ENCODE results near the gene ESPNL.
A peak's percentile ranks its signal among the peaks of the same experiment; 100 is the strongest.
"Not testable (repeated sequence)": the region's sequence is repeated elsewhere in the genome, so short reads cannot be mapped to it uniquely, and the experiment has no call there.

The ESPNL gene, protein sequence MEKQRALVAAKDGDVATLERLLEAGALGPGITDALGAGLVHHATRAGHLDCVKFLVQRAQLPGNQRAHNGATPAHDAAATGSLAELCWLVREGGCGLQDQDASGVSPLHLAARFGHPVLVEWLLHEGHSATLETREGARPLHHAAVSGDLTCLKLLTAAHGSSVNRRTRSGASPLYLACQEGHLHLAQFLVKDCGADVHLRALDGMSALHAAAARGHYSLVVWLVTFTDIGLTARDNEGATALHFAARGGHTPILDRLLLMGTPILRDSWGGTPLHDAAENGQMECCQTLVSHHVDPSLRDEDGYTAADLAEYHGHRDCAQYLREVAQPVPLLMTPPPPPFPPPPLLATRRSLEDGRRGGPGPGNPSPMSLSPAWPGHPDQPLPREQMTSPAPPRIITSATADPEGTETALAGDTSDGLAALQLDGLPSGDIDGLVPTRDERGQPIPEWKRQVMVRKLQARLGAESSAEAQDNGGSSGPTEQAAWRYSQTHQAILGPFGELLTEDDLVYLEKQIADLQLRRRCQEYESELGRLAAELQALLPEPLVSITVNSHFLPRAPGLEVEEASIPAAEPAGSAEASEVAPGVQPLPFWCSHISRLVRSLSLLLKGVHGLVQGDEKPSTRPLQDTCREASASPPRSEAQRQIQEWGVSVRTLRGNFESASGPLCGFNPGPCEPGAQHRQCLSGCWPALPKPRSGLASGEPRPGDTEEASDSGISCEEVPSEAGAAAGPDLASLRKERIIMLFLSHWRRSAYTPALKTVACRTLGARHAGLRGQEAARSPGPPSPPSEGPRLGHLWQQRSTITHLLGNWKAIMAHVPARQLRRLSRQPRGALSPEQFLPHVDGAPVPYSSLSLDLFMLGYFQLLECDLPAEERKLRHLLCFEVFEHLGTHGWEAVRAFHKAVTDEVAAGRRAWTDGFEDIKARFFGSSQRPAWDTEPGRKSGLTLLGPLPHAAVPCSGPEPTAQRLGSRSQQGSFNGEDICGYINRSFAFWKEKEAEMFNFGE

DNA sequence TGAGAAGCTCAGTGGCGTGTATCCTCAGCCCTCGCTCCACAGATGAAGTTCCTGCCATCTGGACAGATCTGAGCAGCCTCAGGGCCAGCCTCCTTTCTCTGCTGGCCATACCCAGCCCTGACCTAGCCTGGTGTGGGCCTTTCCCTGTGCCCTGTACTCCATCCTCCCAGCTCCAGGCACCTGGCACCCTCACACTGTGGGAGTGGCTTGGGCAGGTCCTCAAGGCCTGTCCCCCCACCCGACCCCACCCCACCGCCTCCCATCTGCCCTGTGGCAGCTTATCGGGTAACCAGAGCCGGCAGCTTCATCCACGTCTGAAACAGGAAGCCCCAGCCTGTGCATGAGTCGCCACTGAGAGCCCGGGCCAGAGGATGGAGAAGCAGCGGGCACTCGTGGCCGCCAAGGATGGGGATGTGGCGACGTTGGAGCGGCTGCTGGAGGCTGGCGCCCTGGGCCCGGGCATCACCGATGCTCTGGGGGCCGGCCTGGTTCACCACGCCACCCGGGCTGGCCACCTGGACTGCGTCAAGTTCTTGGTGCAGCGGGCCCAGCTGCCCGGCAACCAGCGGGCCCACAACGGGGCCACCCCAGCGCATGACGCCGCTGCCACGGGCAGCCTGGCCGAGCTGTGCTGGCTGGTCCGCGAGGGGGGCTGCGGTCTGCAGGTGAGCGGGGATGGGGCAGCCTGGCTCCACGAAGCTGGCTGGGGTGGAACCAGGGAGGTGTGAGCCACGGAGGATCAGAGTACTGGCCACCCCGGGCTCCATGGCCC is at the start of gene ESPNL:
Gene ESPNL (plus strand): TSS at position 292 of the 772 bp plus-strand sequence. CDS start 80 bp downstream, at position 372.
- no peak for DNase-seq (ENCODE audit: insufficient read length, low spot score)
- no peak for FAIRE-seq

DNA sequence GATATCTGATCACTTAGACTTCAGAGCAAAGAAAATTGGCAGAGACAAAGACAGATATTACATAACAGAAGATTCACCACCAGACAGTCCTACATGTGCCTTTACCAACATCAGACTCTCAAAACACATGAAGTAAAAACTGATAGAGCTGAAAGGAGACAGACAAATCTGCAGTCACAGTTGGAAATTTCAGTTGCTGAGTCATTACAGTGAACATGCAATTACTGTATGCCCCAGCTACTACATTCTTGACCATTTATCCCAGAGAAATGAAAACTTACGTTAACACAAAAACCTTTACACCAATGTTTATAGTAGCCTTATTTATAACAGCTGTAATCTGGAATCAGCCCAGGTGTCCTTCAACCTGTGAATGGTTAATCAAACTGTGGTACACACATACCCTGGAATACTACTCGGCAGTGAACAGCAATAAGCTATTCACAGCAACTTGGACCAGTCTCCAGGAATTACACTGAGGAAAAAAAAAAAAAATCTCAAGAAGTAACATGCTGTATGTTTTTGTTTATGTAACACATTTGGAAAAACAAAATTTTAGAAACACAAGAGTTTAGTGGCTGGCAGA is 46.9 kb upstream of the ESPNL start:
- no peak for FAIRE-seq

DNA sequence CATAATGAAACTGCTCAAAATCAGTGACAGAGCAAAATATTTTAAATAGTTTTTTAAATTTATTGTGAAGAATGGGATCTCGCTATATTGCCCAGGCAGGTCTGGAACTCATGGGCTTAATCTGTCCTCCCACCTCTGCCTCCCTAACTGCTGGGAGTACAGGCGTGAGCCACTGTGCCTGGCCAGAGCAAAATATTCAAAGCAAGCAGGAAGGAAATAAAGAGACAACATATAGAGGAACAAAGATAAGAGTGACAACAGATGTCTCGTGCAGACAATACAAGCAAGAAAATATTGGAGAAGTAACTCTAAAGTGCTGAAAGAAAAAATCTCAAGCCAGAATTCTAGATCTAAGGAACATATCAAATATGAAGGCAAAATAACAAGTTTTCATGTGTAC is 44.3 kb upstream of the ESPNL start:
- DNase-seq (ENCODE audit: insufficient read length, low spot score): no peak
- FAIRE-seq: no peak

More for the DNA sequence above, 46.9 kb upstream of the ESPNL start:
- no peak for DNase-seq (ENCODE audit: insufficient read length, low spot score)

DNA sequence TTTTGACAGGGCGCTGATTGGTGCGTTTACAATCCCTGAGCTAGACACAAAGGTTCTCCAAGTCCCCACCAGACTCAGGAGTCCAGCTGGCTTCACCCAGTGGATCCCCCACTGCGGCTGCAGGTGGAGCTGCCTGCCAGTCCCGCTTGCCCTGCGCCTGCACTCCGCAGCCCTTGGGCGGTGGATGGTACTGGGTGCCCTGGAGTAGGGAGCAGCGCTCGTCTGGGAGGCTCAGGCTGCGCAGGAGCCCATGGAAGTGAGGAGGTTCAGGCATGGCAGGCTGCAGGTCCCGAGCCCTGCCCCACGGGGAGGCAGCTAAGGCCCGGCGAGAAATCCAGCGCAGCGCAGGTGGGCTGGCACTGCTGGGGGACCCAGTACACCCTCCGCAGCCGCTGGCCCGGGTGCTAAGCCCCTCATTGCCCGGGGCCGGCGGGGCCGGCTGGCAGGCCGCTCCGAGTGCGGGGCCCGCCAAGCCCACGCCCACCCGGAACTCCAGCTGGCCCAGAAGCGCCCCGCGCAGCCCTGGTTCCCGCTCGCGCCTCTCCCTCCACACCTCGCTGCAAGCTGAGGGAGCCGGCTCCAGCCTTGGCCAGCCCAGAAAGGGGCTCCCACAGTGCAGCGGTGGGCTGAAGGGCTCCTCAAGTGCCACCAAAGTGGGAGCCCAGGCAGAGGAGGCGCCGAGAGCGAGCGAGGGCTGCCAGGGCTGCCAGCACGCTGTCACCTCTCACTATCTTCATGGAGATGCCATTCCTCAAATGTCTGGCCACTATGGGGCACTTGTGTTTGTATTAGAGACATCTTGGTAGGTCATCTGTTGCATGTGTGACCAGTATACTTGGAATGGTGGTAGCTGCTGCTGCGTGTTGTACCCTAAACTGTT is 42.2 kb upstream of the ESPNL start:
- not testable (repeated sequence) for FAIRE-seq; DNase-seq (ENCODE audit: insufficient read length, low spot score)

DNA sequence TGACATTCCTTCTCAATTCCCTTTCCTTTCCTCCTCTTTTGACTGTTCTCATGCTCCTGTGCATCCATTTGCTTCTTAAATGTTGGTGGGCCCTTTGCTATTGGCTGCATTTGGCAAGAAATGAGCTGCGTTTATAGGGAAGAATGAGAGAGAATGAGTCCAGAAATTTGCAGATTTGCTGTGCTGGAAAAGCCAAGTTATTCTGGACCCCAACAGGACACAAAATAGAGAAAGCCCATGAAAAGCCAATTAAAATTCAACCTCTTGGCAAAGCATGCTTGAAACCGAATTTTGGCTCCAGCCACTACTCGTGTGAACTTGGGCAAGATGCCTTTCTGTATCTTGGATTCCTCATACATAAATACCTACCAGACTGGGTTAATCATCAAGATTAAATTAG is 40.6 kb upstream of the ESPNL start:
- no peak for DNase-seq (ENCODE audit: insufficient read length, low spot score)
- FAIRE-seq: no peak

DNA sequence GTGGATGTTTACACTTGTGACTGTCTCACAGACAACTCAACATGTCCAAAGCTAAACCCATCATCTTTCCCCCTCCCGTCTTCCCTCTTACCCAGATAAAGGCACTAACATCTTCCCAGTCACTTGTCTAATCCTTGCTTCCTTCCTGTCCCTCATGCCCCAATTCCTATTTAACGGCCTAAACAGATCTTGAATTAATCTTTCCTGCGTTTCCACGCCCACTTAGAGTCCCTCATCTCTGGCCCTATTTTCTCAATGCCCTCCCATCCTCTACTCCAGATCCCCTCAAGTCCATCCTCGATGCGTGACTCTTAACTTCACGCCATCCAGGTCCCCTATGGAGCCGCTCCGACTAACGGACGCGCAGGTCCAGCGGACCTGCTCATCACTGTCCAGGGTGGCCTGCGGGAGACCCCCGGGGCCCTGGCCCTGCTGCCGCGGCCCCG is 40.0 kb upstream of the ESPNL start:
- FAIRE-seq (peak; percentile 59), DNase-seq (ENCODE audit: insufficient read length, low spot score) (no peak)

DNA sequence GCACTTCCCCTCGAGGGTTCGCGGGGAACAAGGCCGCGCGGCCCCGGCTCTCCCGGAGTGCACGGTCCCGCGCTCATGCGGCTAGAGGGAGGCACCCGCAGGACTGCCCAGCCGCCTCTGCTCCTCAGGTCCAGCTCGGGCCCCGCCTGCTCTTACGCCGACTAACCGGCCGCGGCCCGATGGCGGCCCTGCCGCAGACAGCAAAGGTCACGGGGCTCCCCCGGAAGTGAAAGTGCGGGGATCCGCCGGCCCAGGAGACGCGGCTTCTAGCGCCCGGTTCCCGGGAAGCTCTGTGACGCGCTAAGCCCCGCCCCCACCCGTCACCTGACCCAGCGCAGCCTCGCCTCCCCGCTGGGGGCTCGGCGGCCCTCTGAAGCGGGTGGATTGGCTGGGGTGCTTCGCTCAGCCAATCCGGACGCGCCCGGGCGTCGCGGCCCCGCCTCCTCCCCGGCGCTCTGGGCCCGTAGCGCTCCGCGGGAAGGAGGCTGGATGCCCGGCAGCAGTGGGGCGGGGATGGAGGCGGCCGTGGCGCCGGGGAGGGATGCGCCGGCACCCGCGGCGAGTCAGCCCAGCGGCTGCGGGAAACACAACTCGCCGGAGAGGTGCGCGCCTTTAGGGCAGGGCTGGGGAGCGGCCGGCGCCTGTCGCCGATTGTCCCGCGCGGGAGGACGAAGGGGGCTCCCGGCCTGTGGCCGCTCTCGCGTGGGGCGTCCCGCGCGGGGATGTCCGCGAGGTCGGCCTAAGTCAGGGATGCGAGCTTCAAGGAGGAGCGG is 39.4 kb upstream of the ESPNL start, which contains the start of gene SCLY:
Gene SCLY (plus strand): TSS at position 460 of the 773 bp plus-strand sequence. CDS start 54 bp downstream, at position 514.
- peak; percentile 93 for FAIRE-seq

DNA sequence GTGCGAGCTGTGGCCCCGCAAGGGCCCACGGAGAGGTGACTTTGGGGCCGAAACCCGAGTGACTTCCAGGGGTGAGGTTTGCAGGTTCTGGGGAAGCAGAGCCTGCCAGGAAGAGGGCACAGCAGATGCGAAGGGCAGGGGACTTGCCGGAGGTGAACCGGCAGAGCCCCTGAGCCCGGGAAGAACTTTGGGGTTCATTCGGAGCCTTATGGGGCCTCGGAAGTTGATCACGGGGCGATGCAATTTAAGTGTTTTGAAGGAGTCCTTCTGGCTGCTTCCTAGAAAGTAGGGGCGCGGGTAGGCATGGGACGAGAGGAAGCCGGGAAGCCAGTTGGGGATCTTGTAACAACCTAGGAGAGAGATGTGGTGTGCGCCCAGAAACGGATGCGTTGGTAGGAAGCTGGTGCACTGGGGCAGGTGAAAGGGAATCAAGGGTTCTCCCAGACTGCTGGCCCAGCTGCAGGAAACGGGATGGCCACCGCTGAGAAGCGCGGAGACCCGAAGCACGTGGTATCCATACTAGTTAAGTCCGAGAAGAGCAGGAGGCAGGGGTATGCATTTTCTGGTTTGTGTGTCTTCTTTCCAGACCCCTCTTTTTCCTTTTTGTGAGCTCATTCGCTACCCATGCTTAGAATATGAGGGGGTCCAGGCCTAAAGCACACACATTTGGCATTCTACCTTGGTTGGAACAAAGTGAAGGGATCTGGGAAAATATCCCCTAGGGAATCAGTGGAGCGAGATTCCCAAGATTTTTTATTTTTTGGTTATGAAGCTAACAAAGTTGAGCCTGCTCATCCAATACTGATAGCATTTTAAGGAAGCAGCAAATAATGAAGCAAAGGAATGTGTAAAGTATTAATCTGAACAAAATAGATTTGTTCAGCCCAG is 38.6 kb upstream of the ESPNL start:
- FAIRE-seq (peak; percentile 26), DNase-seq (ENCODE audit: insufficient read length, low spot score) (no peak)

More for the DNA sequence above, 39.4 kb upstream of the ESPNL start, which contains the start of gene SCLY:
- DNase-seq (ENCODE audit: insufficient read length, low spot score): peak; percentile 99

DNA sequence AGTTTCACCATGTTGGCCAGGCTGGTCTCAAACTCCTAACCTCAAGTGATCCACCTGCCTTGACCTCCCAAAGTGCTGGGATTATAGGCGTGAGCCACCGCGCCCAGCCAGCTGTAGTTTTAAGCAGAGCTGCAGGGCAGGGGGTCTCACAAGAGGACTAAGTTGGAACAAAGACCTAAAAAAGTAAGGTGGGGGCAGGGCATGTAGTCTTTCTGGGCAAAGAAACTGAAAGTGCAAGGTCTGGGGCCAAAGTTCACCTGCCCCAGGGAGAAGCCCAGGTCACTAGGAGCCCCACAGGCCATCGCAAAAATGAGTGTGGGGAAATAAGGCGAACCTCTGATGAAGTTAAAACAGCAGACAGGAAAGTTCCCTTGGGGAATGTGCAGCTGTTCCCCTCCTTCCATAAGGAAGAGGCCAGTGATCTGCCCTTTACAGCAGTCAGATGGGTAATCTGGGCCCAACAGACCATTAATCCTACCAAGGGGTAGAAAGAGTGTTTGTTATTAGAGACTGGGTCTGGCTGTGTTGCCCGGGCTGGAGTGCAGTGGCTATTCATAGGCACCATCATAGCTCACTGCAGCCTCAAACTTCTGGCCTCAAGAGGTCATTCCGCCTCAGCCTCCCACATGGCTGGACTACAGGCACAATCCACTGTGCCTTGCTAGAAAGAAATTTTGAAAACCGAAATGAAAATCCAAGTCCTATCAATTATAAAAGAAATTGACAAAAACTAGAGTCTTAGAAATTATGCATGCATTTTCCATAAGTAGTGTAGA is 36.5 kb upstream of the ESPNL start:
- DNase-seq (ENCODE audit: insufficient read length, low spot score) (no peak), FAIRE-seq (peak; percentile 54)

DNA sequence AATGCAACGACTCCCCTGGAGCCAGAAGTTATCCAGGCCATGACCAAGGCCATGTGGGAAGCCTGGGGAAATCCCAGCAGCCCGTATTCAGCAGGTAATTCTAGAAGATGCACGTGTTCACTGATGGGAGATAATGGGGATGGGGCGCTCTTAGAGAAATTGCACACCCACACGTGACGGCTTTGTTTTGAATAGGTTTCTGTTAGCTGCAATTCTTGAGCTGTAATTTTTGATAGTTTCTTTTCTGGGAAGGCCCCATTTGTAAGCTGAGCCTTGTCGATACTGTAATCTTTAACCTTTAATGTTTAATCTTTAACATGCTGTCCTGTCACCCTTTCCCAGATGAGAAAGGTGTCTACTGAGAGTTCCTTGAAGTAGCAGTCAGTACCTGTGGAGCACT is 35.8 kb upstream of the ESPNL start:
- DNase-seq (ENCODE audit: insufficient read length, low spot score): no peak
- no peak for FAIRE-seq

DNA sequence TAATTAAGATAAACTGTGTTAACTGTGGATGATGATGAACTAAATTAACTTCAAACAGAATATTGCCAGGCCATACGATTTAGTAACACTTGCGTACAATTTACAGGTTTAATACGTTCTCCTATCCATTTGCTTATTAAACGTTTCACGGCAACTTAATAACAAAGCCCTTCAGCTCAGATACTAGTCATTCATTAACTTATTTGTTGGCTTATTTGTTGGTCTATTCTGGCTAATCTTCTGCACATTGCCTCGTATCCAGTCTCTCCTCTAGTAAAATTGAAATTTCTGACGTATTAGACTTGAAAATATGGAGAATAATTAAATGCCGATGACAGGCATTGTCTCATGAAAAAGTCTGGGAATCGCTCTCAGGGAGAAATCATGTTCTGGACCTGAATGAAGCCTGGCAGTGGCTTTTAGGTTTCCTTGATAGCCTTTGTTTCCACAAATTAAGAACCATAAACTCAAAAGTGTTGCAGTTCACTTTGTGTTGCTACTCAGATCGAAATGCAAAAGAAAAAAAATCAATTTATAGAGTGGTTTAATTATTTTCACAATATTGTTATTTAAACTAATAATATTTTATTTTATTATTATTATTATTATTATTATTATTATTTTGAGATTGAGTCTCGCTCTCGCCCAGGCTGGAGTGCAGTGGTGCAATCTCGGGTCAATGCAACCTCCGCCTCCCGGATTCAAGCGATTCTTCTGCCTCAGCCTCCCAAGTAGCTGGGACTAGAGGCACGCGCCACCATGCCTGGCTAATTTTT is 34.9 kb upstream of the ESPNL start:
- DNase-seq (ENCODE audit: insufficient read length, low spot score) (no peak), FAIRE-seq (peak; percentile 8)

DNA sequence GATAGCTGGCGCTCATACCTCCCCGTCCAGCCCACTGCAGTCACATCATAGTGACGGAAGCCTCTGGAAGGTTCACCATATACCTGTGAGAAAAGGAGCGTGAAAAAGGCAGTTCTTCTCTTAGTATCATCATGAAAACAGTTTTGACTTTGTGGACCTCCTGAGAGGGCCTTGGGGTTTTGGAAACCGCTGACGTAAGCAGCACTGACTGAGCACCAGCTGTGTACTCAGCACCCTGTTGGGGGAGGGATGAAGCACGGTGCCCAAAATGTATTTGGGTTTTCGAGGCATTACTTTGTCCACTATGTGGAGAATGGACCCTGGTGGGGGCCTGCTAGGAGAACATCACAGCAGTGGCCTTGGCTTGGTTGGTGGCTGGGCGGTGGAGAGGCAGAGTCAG is 33.9 kb upstream of the ESPNL start:
- FAIRE-seq (no peak), DNase-seq (ENCODE audit: insufficient read length, low spot score) (no peak)

DNA sequence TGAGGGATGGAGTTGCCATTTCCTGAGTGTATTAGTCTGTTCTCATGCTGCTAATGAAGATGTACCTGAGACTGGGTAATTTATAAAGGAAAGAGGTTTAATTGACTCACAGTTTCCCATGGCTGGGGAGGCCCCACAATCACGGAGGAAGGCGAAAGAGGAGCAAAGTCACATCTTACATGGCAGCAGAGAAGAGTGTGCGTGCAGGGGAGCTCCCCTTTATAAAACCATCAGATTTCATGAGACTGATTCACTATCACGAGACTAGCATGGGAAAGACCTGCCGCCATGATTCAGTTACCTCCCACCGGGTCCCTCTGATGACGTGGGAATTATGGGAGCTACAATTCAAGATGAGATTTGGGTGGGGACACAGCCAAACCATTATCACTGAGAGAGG is 33.4 kb upstream of the ESPNL start:
- FAIRE-seq; DNase-seq (ENCODE audit: insufficient read length, low spot score): not testable (repeated sequence)

DNA sequence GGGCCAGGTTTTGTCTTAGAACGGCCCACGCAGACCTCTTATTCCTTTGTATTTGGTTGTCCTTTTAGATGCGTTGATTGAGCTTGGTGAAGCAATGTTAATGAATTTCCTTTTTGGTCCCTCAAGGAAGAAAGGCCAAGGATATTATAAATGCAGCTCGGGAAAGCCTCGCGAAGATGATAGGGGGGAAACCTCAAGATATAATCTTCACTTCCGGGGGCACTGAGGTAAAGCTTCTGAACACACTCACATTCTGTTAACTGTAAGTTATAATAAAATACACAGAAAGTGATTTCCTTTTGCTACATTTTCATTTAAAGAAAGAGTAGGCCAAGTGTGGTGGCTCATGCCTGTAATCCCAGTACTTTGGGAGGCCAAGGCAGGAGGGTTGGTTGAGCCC is 32.2 kb upstream of the ESPNL start:
- DNase-seq (ENCODE audit: insufficient read length, low spot score): no peak
- no peak for FAIRE-seq

DNA sequence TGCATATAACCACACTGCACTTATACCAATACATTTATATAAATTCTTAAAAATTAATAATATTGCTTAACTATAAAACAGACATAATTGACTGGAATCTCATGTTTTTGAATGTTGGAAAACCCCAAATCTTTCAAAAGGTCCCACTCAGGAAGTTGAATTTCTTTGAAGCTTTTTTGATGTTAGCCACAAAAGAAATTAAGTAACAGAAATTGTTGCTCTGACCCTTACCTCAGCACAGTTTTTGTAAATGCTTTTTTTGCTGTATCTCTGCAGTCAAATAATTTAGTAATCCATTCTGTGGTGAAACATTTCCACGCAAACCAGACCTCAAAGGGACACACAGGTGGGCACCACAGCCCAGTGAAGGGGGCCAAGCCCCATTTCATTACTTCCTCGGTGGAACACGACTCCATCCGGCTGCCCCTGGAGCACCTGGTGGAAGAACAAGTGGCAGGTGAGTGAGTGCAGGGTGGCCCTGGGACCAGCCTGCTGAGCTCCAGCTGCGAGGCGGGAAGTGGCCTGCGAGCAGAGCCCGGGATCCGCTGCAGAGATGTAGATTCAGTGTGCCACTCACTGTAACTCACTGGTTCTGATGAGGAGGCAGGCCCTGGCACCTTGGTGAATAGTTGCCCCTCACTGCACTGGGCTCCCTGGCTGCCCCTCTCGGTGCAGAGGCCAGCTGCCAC is 31.0 kb upstream of the ESPNL start:
- FAIRE-seq (no peak), DNase-seq (ENCODE audit: insufficient read length, low spot score) (no peak)
